GM23338 (cell line): ENCODE results near the gene MRTFA.

Experiments
- CTCF ChIP-seq, 2 experiments: fragments of 200-600 bp in 1 of 2; sonication (generic) in 1 of 2; conservative IDR thresholded peaks; 2 replicates each; pipeline versions ENCODE4 v1.5.1 to v1.6.1; 2016 to 2017; ENCODE audit warnings: antibody characterized with exemption in 2 of 2, low read depth in 2 of 2, mild to moderate bottlenecking in 2 of 2, moderate library complexity in 1 of 2
- EZH2 ChIP-seq: fragments of 200-600 bp; sonication (generic); IDR thresholded peaks from one replicate; pipeline ENCODE4 v1.8.0; 2017; ENCODE audit warnings: antibody characterized with exemption, mild to moderate bottlenecking, low read depth; ENCODE audit not compliant: unreplicated experiment
- EZH2phosphoT487 ChIP-seq: fragments of 200-600 bp; sonication (generic); IDR thresholded peaks from one replicate; pipeline ENCODE4 v1.8.1; 2018; ENCODE audit warnings: antibody characterized with exemption; ENCODE audit not compliant: unreplicated experiment
- POLR2AphosphoS5 ChIP-seq: IDR thresholded peaks from 2 replicates; pipeline ENCODE4 v1.6.1; 2016; ENCODE audit warnings: antibody characterized with exemption, low read depth
- REST ChIP-seq: IDR thresholded peaks from one replicate; pipeline ENCODE4 v1.6.1; 2018; ENCODE audit warnings: antibody characterized with exemption; ENCODE audit not compliant: unreplicated experiment
- ZNF331 ChIP-seq: fragments of 250-450 bp; sonication (Bioruptor Pico); IDR thresholded peaks from 2 replicates; pipeline ENCODE4 v1.5.0; 2020; ENCODE audit warnings: low read depth, mild to moderate bottlenecking, moderate library complexity

DNA sequence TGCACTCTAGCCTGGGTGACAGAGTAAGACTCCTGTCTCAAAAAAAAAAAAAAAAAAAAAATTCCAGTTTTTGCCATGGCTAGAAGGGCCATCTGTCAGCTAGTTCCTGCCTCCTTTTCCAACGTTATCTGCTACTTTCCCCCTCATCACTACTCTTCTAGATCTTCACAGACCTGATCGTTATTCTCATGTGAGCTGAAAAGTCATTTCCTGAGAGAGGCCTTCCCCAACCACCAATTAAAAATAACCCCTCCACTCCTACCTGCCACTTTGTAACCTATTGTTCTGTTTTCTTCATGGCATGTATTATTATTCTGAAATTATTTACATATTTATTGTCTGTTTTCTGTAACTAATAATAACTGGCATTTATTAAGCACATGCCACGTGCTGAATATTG, 241.9 kb downstream of the MRTFA start:
- TF ChIP-seq EZH2 (no peak), CTCF (conservative IDR thresholded peaks at IDR 0.05; ENCODE audit: low read depth in 2 of 2) (no peak), POLR2AphosphoS5 (no peak), REST (no peak), ZNF331 (no peak), EZH2phosphoT487 (no peak)
